IgD-negative memory B cell (primary cell): ENCODE measurements around the gene COQ6. TPM values are rescaled to one million over a fixed set of nuclear protein-coding genes. Genes with fewer than 3 reads are reported as not detected.
"Not testable (repeated sequence)": the region's sequence is repeated elsewhere in the genome, so short reads cannot be mapped to it uniquely, and the experiment has no call there.

Experiments used
- H3K27ac Mint-ChIP-seq, 3 donors: one replicate each; pipeline ENCODE4 v1.8.0; 2020 to 2022; ENCODE audit warnings: mild to moderate bottlenecking in 3 of 3, mixed read lengths in 3 of 3, moderate library complexity in 1 of 3
- H3K27me3 Mint-ChIP-seq: one replicate; pipeline ENCODE4 v1.8.0; 2021; ENCODE audit warnings: mixed read lengths
- H3K36me3 Mint-ChIP-seq: one replicate; pipeline ENCODE4 v1.8.0; 2020; ENCODE audit warnings: mild to moderate bottlenecking, mixed read lengths
- H3K4me1 Mint-ChIP-seq, 3 donors: one replicate each; pipeline ENCODE4 v1.8.0; 2020 to 2022; ENCODE audit warnings: mixed read lengths in 3 of 3, mild to moderate bottlenecking in 1 of 3
- H3K4me3 Mint-ChIP-seq, 4 donors: one replicate each; pipeline ENCODE4 v1.8.0; 2020 to 2022; ENCODE audit warnings: mild to moderate bottlenecking in 4 of 4, mixed read lengths in 4 of 4, moderate library complexity in 3 of 4
- H3K9me3 Mint-ChIP-seq, 3 donors: one replicate each; pipeline ENCODE4 v1.8.0; 2020 to 2021; ENCODE audit warnings: mixed read lengths in 3 of 3, mild to moderate bottlenecking in 1 of 3
- polyA plus RNA-seq: library from polyadenylated mRNA; unstranded; fragments of 300-500 nt; fragmentation: Illumina TruSeq; gene quantifications from one replicate; pipeline ENCODE4 v1.2.3, GENCODE V29; 2021

COQ6 gene
- polyA plus RNA-seq, 1 donor from 2014 or later = 18.9 TPM

DNA sequence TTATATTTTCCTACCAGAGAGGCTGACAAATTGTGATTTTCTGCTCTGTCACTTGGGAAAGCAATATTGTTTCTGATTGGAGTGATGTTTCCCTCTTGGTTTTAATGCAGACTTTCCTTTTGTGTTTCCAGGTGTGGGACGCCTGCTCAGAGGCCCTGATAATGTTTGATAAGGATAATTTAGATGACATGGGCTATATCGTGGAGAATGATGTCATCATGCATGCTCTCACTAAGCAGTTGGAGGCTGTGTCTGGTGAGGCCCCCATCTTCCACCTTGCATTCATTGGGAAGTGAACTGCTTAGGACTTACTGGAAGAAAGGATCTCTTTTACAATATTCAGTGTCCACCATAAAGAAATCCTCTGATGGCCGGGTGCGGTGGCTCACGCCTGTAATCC is 5.6 kb downstream of the COQ6 start:
- Mint-ChIP-seq H3K4me1 (peaks cover 7 to 9% (median 7%) of the 10 kb centered on the region in 3 donors), H3K9me3 (no peaks in the 10 kb centered on the region), H3K36me3 (peaks cover 3% of the 10 kb centered on the region), H3K4me3 (peak overlapping the region in 1 of 4 donors; percentile 23), H3K27me3 (no peaks in the 10 kb centered on the region), H3K27ac (no peak overlapping the region)

DNA sequence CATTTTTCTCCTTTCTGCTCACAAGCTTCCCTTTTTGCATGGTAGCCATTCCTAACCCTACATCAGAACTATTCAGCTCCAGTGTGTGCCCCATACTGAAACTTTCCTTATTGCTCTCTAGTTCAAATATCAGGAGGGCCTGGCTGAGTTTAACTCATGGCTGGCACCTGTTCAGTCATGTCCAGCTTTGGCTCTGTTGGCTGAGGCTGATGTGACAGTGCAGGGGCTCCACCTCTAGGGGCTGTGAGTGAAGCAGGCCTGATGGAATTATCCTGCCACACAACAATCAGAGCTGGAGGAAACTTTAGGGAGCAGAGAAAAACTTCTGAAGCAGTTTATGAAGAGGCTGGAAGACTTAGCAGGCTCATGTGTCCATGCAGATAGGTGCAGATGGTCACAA is 8.5 kb downstream of the COQ6 start:
- H3K4me1 Mint-ChIP-seq = no peaks in the 10 kb centered on the region
- H3K27me3 Mint-ChIP-seq = no peaks in the 10 kb centered on the region
- no peak overlapping the region for H3K27ac Mint-ChIP-seq
- peaks cover 9% of the 10 kb centered on the region for H3K36me3 Mint-ChIP-seq
- H3K4me3 Mint-ChIP-seq = no peak overlapping the region
- H3K9me3 Mint-ChIP-seq = no peaks in the 10 kb centered on the region

GRCh38 chr14:73961192-73961591 is 11.1 kb downstream of the COQ6 start:
- Mint-ChIP-seq H3K27ac (no peak overlapping the region), H3K36me3 (peaks cover 13% of the 10 kb centered on the region), H3K9me3 (no peaks in the 10 kb centered on the region), H3K27me3 (no peaks in the 10 kb centered on the region), H3K4me3 (no peak overlapping the region), H3K4me1 (peaks cover 0 to 4% (median 0%) of the 10 kb centered on the region in 3 donors)

DNA sequence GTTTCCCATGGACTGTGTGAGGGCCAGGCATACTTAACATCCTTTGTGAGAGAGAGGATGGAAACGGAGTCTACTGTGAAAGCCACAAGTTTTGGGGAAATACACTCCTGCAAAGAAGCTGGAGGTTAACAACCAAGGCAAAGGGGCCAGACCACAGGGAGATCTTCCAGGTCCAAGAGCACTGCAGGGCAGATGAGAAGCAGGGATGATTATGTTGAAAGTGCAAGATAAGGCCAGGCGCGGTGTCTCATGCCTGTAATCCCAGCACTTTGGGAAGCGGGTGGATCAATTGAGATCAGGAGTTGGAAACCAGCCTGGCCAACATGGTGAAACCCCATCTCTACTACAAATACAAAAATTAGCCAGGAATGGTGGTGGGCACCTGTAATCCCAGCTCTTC is 15.1 kb downstream of the COQ6 start:
- Mint-ChIP-seq H3K4me3 (no peak overlapping the region), H3K36me3 (peaks cover 13% of the 10 kb centered on the region), H3K27ac (no peak overlapping the region)

DNA sequence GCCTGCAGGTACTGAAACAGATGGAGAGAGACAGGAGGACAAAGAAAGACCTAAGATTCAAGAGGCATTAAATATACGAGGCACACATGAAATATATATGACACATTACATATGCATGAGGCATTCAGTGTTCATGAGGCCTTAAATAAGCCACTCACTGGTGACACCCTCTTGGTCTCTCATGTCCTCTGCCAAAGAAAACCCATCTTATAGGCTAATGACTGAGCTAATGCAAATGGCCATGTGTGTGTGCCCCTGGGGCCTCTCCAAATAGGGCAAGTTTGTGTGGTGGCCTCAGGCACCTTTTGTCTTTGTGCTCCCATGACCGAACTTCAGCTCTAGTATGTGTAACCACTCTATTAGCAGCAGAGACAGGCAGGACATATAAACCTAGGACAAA is 18.8 kb downstream of the COQ6 start:
- no peaks in the 10 kb centered on the region for H3K9me3 Mint-ChIP-seq
- no peaks in the 10 kb centered on the region for H3K27me3 Mint-ChIP-seq
- no peak overlapping the region for H3K27ac Mint-ChIP-seq
- peaks cover 0 to 1% (median 0%) of the 10 kb centered on the region in 3 donors for H3K4me1 Mint-ChIP-seq
- no peak overlapping the region for H3K4me3 Mint-ChIP-seq
- H3K36me3 Mint-ChIP-seq = peaks cover 5% of the 10 kb centered on the region

More for the DNA sequence above, 15.1 kb downstream of the COQ6 start:
- Mint-ChIP-seq H3K27me3 (no peaks in the 10 kb centered on the region), H3K4me1 (peaks cover 0 to 4% (median 0%) of the 10 kb centered on the region in 3 donors), H3K9me3 (no peaks in the 10 kb centered on the region)

DNA sequence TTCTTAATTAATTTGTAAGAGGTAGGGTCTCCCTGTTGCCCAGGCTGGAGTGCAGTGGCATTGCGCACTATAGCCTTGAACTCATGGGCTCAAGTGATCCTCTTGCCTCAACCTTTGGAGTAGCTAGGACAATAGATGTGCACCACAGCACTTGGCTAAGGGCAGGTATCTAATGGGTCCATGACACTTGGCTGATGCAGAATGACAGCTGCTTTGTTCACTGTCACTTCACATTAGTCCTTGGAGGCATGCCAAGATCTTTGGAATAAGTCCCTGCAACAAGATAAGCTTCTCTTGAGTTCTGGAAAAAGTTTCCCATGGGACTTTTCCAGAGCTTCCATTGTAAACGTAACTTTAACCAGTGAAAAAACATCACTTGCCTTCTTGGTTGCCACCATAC is 23.4 kb downstream of the COQ6 start:
- no peak overlapping the region for H3K4me3 Mint-ChIP-seq
- H3K36me3 Mint-ChIP-seq = peaks cover 4% of the 10 kb centered on the region
- no peaks in the 10 kb centered on the region for H3K27me3 Mint-ChIP-seq

GRCh38 chr14:73976125-73976524 is 26.0 kb downstream of the COQ6 start:
- no peaks in the 10 kb centered on the region for H3K27me3 Mint-ChIP-seq

More for the DNA sequence above, 23.4 kb downstream of the COQ6 start:
- no peak overlapping the region for H3K27ac Mint-ChIP-seq
- no peaks in the 10 kb centered on the region for H3K9me3 Mint-ChIP-seq
- no peaks in the 10 kb centered on the region for H3K4me1 Mint-ChIP-seq

DNA sequence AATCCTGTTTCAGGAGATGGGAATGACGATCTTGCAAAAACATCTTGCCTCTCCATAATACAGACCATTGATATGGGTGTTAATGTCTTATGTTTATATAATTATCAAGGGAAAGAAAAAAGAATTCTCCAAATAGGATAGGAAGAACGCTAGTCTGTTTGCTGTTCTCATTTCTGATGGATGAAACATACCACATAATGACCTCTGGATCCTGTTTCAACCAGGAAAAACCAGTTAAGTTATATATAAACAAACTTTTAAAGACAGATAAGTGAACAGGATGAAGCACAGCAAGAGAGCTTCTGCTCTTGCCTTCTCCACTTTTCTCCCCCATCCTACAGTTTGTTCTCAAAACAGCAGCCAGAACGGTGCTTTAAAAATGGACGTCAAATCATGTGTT is 27.8 kb downstream of the COQ6 start:
- Mint-ChIP-seq H3K4me1 (peaks cover 0 to 2% (median 0%) of the 10 kb centered on the region in 3 donors), H3K9me3 (no peaks in the 10 kb centered on the region), H3K27me3 (no peaks in the 10 kb centered on the region), H3K4me3 (no peak overlapping the region), H3K36me3 (peaks cover 6% of the 10 kb centered on the region), H3K27ac (no peak overlapping the region)

More at GRCh38 chr14:73976125-73976524, 26.0 kb downstream of the COQ6 start:
- no peaks in the 10 kb centered on the region for H3K9me3 Mint-ChIP-seq
- peaks cover 0 to 2% (median 0%) of the 10 kb centered on the region in 3 donors for H3K4me1 Mint-ChIP-seq
- no peak overlapping the region for H3K27ac Mint-ChIP-seq
- no peak overlapping the region for H3K4me3 Mint-ChIP-seq
- H3K36me3 Mint-ChIP-seq = peaks cover 8% of the 10 kb centered on the region

- no peaks in the 10 kb centered on the region for H3K9me3 Mint-ChIP-seq
- peaks cover 13% of the 10 kb centered on the region for H3K36me3 Mint-ChIP-seq
- H3K4me1 Mint-ChIP-seq = no peaks in the 10 kb centered on the region
- no peaks in the 10 kb centered on the region for H3K27me3 Mint-ChIP-seq
- no peak overlapping the region for H3K27ac Mint-ChIP-seq
- no peak overlapping the region for H3K4me3 Mint-ChIP-seq
Observed at GRCh38 chr14:73988065-73988464, 38.0 kb downstream of the COQ6 start.

GRCh38 chr14:73988656-73989055 is 38.6 kb downstream of the COQ6 start:
- H3K9me3 Mint-ChIP-seq, H3K4me1 Mint-ChIP-seq, H3K4me3 Mint-ChIP-seq, H3K27me3 Mint-ChIP-seq, H3K27ac Mint-ChIP-seq: not testable (repeated sequence)
- H3K36me3 Mint-ChIP-seq = peaks cover 13% of the 10 kb centered on the region

GRCh38 chr14:73991092-73991491 is 41.0 kb downstream of the COQ6 start:
- Mint-ChIP-seq H3K36me3 (peaks cover 4% of the 10 kb centered on the region), H3K9me3 (no peaks in the 10 kb centered on the region)

GRCh38 chr14:73994926-73995325 is 44.8 kb downstream of the COQ6 start:
- not testable (repeated sequence) for H3K9me3 Mint-ChIP-seq, H3K36me3 Mint-ChIP-seq, H3K27me3 Mint-ChIP-seq
- Mint-ChIP-seq H3K4me1 (peaks cover 2 to 11% (median 5%) of the 10 kb centered on the region in 3 donors), H3K4me3 (peak overlapping the region in 1 of 4 donors; percentile 59), H3K27ac (peak overlapping the region in 1 of 3 donors; percentile 39)

More at GRCh38 chr14:73991092-73991491, 41.0 kb downstream of the COQ6 start:
- Mint-ChIP-seq H3K27me3 (no peaks in the 10 kb centered on the region), H3K4me3 (no peak overlapping the region), H3K27ac (no peak overlapping the region), H3K4me1 (peaks cover 2 to 10% (median 5%) of the 10 kb centered on the region in 3 donors)

DNA sequence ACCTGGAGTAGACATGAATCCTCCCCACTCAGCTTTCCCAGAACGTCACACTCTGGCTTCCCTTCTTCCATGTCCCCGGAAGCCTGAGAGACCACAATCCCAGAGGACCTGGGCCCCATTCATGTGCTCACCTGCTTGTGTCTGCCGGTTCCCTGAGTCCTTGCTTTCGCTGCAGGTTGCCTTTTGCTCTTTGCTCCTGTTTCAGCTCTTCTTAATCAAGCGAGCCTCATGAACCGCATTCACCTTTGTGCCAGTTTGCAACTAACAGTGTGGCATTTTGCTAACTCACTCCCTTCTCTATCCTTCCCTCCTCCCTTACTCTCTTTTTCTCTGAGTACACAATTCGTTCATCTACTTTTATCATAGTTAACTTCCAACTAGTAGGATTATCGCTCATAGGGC is 45.9 kb downstream of the COQ6 start:
- H3K27me3 Mint-ChIP-seq = no peaks in the 10 kb centered on the region
- H3K27ac Mint-ChIP-seq = peak overlapping the region in 1 of 3 donors; percentile 32
- no peaks in the 10 kb centered on the region for H3K9me3 Mint-ChIP-seq

DNA sequence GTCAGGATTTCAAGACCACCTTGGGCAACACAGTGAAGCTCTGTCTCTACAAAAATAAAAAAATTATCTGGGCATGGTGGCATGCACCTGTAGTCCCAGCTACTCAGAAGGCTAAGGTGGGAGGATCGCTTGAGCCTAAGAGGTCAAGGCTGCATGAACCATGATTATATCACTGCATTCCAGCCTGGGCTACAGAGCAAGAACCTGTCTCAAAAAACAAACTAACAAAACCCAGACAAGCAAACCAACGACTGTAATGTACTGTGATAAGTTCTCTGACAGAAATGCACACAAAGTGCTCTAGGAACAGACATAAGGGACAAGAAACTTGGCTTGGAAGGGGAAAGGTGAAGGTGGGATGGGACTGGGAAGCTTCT is 46.6 kb downstream of the COQ6 start:
- Mint-ChIP-seq H3K4me3 (no peak overlapping the region), H3K36me3 (peaks cover 1% of the 10 kb centered on the region), H3K9me3 (no peaks in the 10 kb centered on the region), H3K27ac (no peak overlapping the region), H3K4me1 (peaks cover 2 to 11% (median 5%) of the 10 kb centered on the region in 3 donors), H3K27me3 (no peaks in the 10 kb centered on the region)

More for the DNA sequence above, 45.9 kb downstream of the COQ6 start:
- Mint-ChIP-seq H3K4me1 (peaks cover 2 to 11% (median 5%) of the 10 kb centered on the region in 3 donors), H3K4me3 (no peak overlapping the region), H3K36me3 (peaks cover 1% of the 10 kb centered on the region)

DNA sequence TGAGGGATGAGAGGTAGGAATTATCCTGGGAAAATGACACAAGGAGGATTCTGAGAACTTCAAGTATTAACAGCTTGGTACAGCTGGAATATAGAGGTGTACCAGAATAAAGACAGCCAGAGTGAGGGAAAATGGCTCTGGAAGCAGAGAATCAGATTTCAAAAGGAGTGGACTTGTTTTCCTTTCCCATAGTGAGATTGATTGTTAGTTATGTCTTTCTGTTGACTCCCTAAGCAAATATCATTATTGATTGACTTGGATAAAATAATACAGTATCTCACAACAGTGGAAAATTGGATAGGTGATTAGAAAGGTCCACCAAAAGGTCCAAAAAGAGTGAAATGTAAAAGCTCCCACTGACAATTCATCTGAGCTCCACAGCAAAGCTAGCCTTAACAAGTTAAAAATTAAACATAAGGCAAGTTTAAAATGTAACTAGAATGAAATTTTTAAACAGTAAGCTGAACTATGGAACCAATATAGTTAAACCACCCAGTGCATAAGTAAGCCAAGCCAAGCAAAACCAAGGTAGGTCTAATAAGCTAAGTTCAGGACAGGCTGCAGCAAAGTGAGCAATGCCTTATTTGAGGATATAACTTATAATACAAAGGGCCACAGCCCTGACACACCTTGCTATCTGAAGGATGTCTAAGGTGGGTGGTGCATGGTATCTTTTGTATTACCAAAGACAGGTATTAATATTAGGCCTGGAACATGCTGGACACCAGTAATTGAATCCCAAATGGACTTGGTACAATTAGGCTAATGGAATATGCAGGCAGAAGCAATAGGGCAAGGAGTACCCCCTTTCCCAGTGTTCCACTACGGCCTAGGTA is 47.2 kb downstream of the COQ6 start:
- Mint-ChIP-seq H3K36me3 (peaks cover 1% of the 10 kb centered on the region), H3K27ac (no peak overlapping the region), H3K4me3 (no peak overlapping the region), H3K4me1 (peaks cover 2 to 11% (median 5%) of the 10 kb centered on the region in 3 donors), H3K27me3 (no peaks in the 10 kb centered on the region), H3K9me3 (no peaks in the 10 kb centered on the region)

DNA sequence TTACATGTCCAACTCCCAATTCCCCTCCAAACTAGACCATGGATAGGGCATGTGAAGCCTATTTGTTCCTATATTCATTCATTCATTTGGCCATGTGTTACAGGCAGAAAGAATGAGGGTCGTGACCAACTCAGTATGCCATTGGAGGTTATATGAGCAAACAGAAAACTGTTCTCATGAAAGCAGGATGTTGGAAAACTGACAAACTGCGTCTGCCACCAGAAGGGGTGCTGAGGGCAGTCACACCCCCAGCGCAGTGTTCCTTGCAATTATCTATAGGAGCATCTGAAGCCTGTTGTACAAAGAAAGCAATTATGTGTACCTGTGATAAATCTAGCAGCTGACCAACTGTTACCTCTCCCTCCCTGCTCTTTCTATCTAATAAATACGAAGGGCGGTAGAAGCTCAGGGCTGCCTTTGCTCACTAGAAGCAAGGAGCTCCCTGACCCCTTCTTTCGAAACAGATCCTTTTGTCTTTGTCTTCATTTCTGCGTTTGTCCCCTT is 47.9 kb downstream of the COQ6 start:
- no peak overlapping the region for H3K27ac Mint-ChIP-seq
- H3K4me1 Mint-ChIP-seq = peaks cover 2 to 11% (median 5%) of the 10 kb centered on the region in 3 donors
- no peak overlapping the region for H3K4me3 Mint-ChIP-seq
- no peaks in the 10 kb centered on the region for H3K27me3 Mint-ChIP-seq
- H3K36me3 Mint-ChIP-seq = peaks cover 3% of the 10 kb centered on the region
- H3K9me3 Mint-ChIP-seq = no peaks in the 10 kb centered on the region
